GM12878 (cell line): Measurements from ENCODE around the gene ZNF226.
"Not testable (repeated sequence)": the region's sequence is repeated elsewhere in the genome, so short reads cannot be mapped to it uniquely, and the experiment has no call there.

Experiments
- CHD2 ChIP-seq: IDR thresholded peaks from 2 replicates; pipeline ENCODE4 v1.6.1; 2011; ENCODE audit warnings: low read depth, low read length, improper control_type of control experiment, borderline replicate concordance
- CTCF ChIP-seq, 3 experiments: IDR thresholded peaks in 2 of 3; conservative IDR thresholded peaks in 1 of 3; 2 replicates each; pipeline ENCODE4 v1.5.1; 2011; ENCODE audit warnings: low read depth in 3 of 3, low read length in 3 of 3, mild to moderate bottlenecking in 3 of 3, control low read depth in 2 of 3, moderate library complexity in 2 of 3, inconsistent platforms in 1 of 3, mixed read lengths in 1 of 3; ENCODE audit not compliant: control insufficient read depth in 2 of 3, insufficient read depth in 1 of 3; ENCODE audit errors: extremely low read depth in 1 of 3
- NRF1 ChIP-seq: conservative IDR thresholded peaks from 2 replicates; pipeline ENCODE4 v1.6.1; 2011; ENCODE audit warnings: mild to moderate bottlenecking, low read depth, low read length, improper control_type of control experiment
- POLR2A ChIP-seq: IDR thresholded peaks from 2 replicates; pipeline ENCODE4 v1.6.1; 2011; ENCODE audit warnings: low read depth, mild to moderate bottlenecking, low read length
- ZNF384 ChIP-seq: IDR thresholded peaks from 2 replicates; pipeline ENCODE4 v1.6.1; 2012; ENCODE audit warnings: low read depth, mild to moderate bottlenecking, low read length, improper control_type of control experiment, borderline replicate concordance
- TF ChIP-seq, protein P1 (sequence below): IDR thresholded peaks from 2 replicates; pipeline ENCODE4 v1.6.1; 2011; ENCODE audit warnings: low read depth, low read length, improper control_type of control experiment, borderline replicate concordance

DNA sequence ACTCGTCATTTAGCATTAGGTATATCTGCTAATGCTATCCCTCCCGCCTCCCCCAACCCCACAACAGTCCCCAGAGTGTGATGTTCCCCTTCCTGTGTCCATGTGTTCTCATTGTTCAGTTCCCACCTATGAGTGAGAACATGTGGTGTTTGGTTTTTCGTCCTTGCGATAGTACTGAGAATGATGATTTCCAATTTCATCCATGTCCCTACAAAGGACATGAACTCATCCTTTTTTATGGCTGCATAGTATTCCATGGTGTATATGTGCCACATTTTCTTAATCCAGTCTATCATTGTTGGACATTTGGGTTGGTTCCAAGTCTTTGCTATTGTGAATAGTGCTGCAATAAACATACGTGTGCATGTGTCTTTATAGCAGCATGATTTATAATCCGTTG, 55.9 kb downstream of the ZNF226 start:
- not testable (repeated sequence) for TF ChIP-seq ZNF384; CTCF (IDR thresholded peaks at IDR 0.05 in 2 of 3, conservative IDR thresholded peaks at IDR 0.05 in 1 of 3; ENCODE audit: control insufficient read depth in 2 of 3, extremely low read depth in 1 of 3, insufficient read depth in 1 of 3, low read depth in 3 of 3, low read length in 3 of 3); NRF1; POLR2A; CHD2
- TF ChIP-seq, protein P1, sequence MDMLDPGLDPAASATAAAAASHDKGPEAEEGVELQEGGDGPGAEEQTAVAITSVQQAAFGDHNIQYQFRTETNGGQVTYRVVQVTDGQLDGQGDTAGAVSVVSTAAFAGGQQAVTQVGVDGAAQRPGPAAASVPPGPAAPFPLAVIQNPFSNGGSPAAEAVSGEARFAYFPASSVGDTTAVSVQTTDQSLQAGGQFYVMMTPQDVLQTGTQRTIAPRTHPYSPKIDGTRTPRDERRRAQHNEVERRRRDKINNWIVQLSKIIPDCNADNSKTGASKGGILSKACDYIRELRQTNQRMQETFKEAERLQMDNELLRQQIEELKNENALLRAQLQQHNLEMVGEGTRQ = not testable (repeated sequence)
